GM20431 (cell line): ENCODE data around the gene ZCCHC24.

Source experiments
- in situ Hi-C: fragments of 300-500 bp; cut with MseI, MboI; formaldehyde crosslinking; loops from one replicate; pipeline ENCODE4 v1.15.0; 2020; ENCODE audit warnings: low sequenced_read_pairs; ENCODE audit not compliant: unreplicated experiment

Gene ZCCHC24

DNA sequence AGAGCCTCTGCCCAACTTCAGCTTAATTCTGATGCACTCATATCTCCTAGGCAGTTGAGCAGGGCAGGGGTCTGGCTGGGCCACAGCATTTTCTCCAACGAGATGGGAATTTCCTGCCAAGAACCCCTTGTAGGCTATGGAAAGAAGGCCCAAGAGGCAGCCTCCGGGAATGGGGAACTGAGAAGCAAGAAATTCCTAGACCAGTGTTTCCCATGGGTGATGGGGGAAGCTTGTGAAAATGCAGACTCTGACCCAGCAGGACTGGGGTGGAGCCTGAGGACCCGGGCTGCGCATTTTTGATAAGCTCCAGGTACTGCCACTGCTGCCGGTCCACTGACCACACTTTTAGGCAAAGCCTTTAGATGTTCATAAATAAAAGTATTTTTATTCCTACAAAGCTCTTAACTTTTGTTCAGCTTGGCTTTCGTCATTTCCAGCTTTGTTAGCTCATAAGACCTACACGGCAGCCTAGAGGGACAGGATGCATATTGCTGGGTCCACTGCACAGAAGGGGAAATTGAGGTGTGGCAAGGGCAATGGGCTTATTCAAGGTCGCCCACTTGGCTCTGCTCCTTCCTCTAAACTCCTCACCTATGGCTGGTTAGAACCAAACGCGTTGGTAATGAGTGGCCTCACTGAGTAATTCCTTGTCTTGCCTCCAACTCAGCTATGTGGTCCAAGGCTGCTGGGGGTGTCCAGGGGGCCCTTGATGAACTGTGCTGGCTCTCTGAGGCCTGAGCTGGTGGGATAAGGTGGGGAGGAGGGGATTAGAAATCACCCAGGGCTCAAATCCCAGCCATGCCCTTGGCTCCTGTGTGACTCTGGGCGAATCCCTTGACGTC lies 29.5 kb downstream of the ZCCHC24 start:
- in situ Hi-C loops: no loop called here

DNA sequence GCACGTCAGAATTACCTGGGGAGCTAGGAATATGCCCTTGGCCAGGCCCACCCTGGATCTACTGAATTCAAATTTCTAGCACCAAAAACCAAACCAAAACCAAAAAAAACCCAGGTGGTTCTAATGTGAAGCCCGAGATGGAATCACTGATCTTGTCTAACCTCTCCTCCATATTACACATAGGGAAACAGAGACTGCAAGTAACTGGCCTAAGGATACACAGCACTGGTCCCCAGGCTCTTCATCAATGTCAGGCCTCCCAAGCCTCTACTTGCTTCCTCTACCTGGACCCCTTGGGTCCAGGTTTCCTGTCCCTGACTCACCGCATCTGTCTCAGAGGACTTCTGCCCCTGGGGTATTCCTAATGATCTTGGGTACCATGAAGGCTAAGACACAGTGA lies 30.7 kb downstream of the ZCCHC24 start:
- in situ Hi-C loops: no loop called here

DNA sequence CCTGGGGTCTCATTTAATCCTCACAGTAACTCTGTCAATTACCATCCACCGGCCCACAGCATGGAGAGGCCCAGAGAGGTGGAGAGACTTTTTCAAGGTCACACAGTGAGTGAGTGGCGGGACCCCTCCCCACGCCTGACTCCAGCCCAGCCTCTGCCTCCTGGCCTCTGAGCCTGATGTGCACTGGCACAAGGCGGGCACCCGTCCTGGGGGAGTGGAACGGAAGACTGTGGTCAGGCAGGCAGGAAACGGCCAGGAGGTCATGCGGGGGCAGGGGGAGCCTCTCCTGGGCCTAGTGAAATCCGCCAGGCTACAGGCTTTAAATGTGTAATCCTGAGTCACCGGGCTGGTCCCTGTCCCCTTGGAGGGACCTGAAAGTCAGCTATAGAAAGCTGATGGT lies 32.2 kb downstream of the ZCCHC24 start:
- in situ Hi-C loops: no loop called here

DNA sequence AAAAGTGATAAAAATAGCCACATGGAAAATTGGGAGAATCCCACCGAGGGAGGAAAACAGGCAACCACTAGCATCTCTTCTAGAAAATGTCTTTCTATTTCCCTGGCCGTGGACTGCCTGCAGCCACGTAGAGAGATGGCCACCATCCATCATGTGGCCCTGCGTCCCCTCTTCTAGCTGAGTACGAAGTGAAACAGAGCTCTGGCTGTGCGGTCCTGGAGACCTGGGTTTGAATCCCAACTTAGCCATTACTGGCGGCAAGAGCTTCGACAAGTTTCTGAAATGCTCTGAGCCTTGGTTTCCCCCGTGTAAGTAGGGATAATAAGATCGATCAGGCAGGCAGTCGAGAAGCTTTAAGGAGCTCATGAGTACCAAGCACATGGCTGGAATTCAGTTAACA lies 32.9 kb downstream of the ZCCHC24 start:
- in situ Hi-C loops: no loop called here

DNA sequence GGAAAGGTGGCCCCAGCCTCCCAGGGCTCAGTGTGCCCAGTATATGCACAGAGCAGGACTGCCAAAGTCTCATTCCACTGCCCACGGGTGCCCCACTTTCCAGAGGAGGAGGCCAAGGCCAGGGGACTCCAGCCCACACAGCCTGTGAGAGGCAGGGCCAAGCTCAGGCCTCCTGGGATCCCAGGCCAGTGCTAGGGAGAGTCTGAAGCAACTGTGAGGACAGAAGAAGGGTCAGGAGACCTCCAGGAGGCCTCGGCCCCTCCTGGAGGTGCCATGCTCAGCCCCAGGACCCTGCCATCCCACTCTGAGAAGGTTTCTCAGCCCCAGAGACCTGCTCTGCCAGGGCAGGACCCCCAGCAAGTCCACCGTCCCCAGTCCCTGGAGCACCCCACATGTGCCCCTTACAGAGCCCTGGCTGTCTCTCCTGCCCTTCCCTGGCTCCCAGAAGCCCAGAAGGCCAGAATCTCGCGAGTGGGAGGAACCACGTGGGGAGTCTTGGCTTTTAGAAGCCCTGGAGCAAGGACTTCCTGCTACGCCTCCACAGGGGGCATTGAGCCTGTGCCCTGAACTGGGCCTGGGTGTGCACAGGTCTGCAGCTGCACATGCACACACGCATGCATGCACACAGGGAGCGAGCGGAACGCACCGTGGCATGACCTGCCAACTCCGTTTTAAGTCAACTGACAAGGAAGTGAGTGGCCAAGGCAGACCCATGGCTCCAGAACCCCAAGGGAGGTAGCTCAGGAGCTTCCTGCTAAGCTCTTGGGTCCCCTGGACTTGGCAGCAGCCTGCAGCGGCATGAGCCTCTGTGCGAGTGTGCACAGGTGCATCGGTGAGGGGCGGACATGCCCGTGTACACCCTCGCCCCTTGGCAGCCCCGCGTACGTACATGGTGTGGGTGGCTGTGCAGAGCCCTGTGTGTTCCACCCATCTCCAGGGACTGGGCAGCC lies 33.6 kb downstream of the ZCCHC24 start:
- in situ Hi-C loops: no loop called here

DNA sequence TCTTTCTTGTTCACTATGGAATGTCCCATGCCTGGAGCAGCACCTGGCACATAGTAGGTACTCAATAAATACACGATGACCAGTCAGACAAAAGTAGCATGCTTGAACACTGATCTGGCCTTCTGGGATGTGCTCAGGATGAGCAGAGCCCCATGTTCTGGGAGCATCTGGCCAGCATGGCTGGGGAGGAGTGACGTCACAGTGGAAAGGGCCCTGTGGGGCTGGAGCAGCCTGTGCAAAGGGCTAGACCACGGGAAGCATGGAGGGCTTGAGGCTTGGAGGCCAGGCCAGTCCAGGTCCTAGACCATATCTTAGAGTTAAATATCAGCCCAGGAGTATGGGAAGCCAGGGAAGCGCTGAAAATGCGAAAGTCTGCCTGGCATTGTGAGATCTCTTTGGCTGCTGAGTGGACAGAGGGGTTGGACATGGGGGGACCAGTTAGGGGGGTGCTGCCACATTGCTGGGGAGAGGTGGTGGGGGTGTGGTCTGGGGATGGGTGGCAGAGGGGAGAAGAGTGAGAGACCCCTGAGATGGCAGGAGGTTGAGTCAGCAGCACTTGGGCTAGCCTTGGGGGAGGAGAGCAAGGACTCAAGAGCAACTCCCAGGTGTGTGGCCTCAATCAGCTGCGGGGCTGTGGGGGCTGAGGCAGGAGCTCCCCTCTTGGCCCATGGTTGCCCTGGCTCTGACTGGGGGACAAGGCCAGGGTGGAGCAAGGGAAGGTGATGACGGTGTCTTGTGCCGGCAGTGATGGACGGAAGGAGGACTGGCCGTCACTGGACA lies 34.9 kb downstream of the ZCCHC24 start:
- in situ Hi-C loops: no loop called here

DNA sequence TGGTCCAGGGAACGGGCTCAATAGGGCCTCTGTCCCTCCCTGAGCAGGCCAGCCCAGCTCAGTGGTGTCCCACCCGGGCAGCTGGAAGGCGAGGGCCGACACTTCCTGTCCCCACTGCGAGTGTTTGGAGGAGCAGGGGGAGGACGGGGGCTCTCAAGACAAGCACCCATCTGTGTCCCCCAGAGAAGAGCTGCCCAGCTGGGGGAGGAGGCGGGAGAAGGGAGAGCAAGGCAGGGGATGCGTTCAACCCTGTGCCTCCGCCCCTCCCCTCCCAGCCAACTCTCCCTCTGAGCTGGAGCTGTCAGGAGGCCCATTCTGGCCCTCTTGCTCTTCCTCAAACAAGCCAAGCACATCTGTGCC lies 35.7 kb downstream of the ZCCHC24 start:
- in situ Hi-C loops: no loop called here

DNA sequence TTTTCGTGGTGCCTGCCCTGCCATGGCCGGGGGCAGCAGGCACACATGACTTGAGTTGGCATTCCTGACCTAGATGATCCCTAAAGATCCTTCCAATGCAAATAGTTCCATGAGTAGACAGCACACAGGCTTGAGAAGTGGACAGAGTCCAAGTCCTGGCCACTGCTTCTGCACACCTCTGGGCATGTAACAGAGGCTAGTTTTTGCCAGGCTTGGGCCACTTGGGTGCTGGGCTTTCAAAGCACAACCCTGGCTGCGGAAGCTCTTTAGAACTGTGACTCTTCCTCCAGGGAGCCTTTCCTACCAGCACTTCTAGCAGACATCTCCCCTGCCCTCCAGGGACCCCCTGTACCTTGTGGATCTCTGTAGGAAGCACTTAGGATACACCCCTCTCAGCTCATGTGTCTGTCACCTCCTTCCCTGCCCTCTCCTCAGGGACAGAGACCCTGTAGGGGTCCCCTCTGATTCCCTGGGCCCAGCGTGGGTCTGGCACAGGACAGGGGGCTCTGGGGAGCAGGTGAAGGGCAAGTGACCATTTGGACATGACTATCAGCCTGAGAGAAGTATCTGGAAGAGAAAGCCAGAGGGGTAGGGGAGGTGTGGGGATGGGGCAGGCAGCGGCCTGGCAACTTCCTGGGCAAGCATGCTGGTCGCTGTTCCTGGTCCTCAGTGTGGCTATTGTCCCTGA lies 36.2 kb downstream of the ZCCHC24 start:
- in situ Hi-C loops: no loop called here

DNA sequence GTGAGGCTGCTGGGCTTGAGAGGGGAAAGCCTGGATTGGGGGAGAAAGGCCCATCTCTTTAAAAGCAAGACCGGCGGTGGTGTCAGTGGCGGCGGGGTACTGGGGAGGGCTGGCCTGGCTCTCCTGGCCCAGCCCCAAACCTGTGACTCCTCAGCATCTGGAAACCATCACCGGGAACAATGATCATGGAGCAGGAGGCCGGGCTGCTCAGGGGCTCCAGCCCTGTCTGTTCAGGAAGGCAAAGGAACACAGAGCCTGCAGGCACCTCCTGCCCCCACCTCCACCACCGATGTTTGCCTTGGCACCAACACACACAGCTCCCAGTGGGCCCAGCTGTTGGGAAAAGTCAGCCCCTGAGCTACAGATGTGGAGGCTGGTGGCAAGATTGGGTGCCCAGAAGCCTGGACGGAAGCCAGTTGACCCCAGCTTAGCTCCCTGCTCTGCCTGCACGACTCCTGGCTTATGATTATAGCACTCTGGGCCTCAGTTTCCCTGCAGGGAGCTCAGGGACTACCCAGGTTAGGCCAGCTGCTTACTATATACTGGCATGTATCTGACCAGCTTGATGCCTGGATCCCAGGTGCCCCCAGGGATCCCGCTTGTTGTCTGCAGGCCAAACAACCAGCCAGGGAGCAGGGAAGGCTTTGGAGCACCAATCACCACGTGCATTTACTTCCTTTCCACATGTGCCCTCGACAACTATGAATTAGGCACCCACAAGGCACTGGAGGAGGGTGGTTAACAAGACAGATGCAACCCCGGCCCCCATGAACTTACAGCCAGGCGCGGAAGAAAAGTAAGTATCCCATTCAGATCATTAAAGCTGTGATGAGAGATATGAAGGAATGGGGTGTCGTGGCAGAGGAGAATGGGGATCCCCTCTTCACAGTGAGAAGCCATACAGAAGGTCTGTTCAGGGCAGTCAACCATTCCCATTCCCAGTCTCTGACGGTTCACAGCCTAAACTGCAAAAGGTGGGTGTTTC lies 37.3 kb downstream of the ZCCHC24 start:
- in situ Hi-C loops: no loop called here

DNA sequence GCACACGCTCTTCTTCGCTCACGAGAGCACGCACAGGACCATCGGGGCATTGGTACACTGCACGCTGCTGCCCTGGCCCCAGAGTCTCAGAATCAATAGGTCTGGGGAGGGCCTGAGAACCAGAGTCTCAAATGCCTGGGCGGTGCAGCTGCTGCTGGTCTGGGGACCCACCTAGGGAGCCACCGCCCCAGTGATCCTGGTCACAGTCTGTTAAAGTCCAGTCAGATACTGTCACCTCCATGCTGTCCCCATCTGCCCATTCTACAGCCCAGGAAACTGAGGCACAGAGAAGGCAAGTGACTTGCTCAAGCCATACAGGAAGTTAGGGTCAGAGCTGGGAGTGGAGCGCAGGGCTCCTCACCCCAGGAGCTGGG lies 38.0 kb downstream of the ZCCHC24 start:
- in situ Hi-C loops: no loop called here

DNA sequence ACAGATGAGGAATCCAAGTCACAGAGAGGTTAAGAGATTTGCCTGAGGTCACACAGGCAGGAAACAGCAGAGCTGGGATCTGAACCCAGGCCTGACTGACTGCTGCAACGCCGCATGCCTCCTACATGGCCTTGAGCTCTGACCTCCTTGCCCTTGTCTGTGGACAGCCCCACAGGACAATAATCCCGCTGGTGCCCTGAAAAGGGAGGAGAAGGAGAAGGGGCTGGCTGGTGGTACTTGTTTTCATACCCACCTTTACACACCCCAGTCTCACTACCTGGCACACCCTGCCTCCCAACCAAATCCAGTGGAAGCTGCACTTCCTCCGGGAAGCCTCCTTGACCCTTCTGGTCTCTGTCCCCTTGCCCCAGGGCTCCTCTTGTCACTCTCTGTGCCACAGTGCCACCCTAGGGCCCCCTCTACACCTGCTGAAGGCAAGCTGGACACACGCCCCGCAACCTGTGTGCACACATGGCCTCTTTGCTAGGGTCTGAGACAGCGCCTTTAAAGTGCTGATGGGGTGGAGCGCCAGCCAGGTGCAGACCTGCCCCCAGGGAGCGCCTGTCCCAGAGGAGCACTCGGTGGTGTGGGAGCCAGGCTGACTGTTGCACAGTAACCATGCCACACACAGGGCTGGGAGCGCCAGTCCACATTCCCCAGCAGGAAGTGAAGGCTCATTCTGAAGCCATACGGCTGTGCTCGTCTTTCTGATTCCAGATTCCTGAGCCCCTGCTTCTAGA lies 38.6 kb downstream of the ZCCHC24 start:
- in situ Hi-C loops: no loop called here

DNA sequence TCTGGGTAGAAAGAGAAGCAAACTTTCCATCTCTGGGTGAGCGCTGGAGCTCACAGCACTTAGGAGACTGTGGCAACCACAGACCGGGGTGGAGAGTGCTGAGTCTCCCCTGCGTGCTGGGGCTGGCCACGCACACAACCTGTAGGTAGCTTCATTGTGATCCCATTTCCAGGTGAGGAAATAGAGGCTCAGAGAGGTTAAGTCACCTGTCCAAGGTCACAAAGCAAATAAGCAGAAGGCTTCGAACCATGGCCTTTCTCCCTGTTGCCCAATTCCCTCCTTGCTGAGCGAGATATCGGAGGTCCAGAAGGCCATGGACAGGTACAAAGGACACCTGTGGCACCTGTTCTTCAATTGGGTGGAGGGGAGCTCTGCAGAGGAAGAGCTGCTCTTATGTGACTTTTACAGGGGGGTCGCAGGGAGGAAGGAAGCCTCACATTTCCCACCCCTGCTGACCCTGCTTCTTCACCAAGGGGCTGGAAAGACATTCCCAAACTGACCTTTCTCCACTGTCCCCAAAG lies 39.4 kb downstream of the ZCCHC24 start:
- in situ Hi-C loops: no loop called here

DNA sequence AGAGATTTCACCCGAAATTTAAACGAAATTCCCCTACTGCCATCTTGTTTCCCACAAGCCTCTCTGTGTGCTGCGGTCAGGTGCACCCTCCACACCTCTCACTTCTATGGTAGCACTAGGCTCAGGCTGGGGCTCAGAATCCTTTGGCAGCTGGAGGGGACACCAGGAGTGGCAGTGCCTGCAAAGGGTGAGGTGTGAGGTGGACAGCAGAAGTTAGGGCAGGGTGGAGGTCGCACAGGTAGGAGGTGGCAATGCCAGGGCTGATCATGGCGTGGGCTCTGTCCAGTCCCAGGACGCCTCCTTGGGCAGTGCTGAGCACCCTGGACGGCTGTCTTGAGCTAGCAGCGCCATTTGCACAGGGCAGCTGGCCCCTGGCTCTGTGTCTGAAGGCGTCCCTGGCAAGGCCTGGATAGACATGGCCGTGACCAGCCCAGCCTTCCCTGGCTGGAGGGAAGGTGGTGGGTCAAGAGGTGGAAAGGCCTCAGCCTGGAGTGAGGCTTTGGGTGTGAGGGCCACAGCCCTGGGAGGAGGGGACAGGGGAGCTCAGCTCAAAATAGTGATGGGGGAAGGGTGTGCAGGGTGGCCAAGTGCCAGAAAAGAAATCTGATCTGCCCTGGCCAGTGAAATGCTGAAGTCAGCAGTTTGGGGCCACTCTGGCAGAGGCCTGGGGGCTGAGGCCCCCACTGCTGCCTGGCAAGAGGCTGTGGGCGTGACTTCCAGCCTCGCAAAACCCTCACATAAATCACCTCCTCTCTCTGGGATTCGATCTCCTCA lies 40.0 kb downstream of the ZCCHC24 start:
- in situ Hi-C loops: no loop called here

DNA sequence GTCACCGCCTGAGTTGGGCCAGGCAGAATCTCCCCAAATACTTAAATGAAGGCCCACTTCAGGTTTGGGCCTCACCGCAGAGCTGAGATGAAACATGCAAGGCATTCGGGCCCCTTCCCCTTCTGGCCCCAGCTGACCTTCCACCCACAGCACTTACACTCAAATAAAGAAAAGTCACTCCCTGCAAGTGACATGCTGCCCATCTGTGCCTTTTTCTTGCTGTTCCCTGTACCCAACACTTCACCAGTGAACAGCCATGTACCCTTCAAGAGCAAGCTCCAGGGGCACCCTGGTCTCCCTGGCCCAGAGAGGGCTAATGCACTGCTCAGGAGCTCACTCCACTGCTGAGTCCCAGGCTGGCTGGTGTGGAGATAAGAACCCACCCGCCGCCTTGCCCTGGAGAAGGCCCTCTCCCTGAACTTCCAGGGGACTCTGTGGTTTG lies 40.7 kb downstream of the ZCCHC24 start:
- in situ Hi-C loops: no loop called here

DNA sequence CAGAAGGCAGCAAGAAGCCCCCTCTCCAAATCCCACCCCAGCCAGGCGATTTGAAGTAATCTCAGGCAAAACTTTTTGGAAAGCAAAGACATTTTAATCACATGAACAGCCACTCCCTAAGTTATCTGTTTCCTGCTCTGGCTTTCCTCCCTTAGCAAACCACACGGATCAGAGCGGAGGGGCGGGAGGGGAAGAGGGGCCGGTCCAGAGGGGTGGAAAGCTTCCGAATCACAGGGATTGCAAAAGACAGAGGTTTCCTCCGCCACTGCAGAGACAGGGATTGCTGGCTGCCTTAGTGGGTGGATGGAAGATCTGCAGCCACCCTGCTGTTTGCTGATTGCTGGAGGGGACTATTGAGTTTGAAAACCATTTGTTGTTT lies 41.2 kb downstream of the ZCCHC24 start:
- in situ Hi-C loops: no loop called here

DNA sequence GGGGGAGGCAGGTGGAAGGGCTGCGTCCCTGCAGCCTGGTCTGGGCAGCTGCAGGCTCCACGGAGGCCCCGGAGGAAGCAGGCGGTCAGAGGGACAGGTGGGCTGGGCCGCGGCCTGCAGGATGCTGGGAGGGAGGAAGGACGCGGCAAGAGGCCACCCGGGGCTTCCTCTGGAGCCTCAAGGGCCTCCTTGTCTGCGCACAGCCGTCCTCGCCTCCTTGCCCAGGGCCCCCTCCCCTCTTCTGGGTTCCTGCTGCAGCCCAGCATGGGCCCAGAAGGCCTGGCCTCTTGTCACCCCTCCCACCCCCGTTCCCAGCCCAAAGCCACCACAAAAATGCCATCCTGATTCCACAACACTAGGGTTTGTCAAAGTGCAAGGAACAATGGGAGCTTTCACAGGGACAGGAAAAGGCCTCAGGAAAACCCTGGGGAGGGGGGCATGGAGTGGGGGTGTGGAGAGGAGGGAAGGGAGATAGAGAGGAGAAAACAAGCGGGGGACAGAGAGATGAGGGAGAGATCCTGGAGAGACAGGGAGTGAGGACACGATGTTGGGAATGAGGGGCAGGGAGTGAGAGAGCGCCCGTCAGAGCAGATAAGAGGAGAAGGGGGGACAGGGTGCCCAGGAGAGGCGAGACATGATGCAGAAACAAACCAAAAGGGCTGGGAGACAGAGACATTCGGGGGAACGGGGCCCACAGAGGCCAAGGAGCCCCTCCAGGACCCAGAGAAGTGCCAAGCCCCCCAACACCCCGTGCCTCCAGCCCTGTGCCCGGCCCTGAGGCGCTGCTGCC lies 41.8 kb downstream of the ZCCHC24 start:
- in situ Hi-C loops: no loop called here
